Panc1 (cell line): ENCODE results near the gene FZD7. TPM values are rescaled to one million over a fixed set of nuclear protein-coding genes. Genes with fewer than 3 reads are reported as not detected.

Experiments used
- ATAC-seq: fragments of 200-7000 bp; cut with Tn5 transposase; 2 replicates; pipeline ENCODE4 v1.9.1; 2020; ENCODE audit warnings: mild to moderate bottlenecking, moderate library complexity
- BruUV-seq: library from RNA; stranded (reverse); fragments of 400-500 nt; replicated peaks from 2 replicates; lab custom pipeline; 2021; lab: Mats Ljungman, UMichigan
- CTCF ChIA-PET: fragments of 300-600 bp; sonication (Branson Sonifier 250); formaldehyde crosslinking; loops from one replicate; lab custom pipeline; 2022; ENCODE audit warnings: antibody characterized with exemption; lab: Charles Lee
- POLR2A ChIA-PET: fragments of 300-600 bp; sonication (Branson Sonifier 250); formaldehyde crosslinking; loops from one replicate; lab custom pipeline; 2022; ENCODE audit warnings: antibody characterized with exemption; lab: Charles Lee
- DNase-seq: peaks from one replicate; pipeline ENCODE4 v3.0.0-alpha.2; 2010; ENCODE audit warnings: low read depth, low spot score
- H3K27ac ChIP-seq: 2 replicates; pipeline ENCODE4 v1.5.1; 2011; ENCODE audit warnings: mild to moderate bottlenecking, low read length, inconsistent platforms
- H3K27me3 ChIP-seq: fragments of 200-500 bp; sonication (Bioruptor generic); 2 replicates; pipeline ENCODE4 v1.6.0; 2014; ENCODE audit warnings: low read length, inconsistent platforms; ENCODE audit not compliant: control insufficient read depth, insufficient read depth
- H3K36me3 ChIP-seq: fragments of 200-500 bp; sonication (Bioruptor generic); 2 replicates; pipeline ENCODE4 v1.5.1; 2014; ENCODE audit warnings: inconsistent platforms, mild to moderate bottlenecking, low read length, moderate library complexity; ENCODE audit not compliant: control insufficient read depth, insufficient read depth
- H3K4me1 ChIP-seq: 2 replicates; pipeline ENCODE4 v1.5.1; 2011; ENCODE audit warnings: inconsistent platforms, mild to moderate bottlenecking, low read length, moderate library complexity; ENCODE audit not compliant: control insufficient read depth, insufficient read depth
- H3K4me3 ChIP-seq, 2 experiments: 2 replicates each; pipeline ENCODE4 v1.5.1; 2011 to 2012; ENCODE audit warnings: low read depth in 2 of 2, low read length in 2 of 2, mild to moderate bottlenecking in 2 of 2, inconsistent platforms in 1 of 2, moderate library complexity in 1 of 2
- H3K9me3 ChIP-seq: fragments of 200-500 bp; sonication (Bioruptor generic); 2 replicates; pipeline ENCODE4 v1.5.1; 2014; ENCODE audit warnings: low read depth, mild to moderate bottlenecking, inconsistent platforms, low read length, moderate library complexity; ENCODE audit not compliant: control insufficient read depth, insufficient read depth
- CTCF ChIP-seq: fragments of 450-650 bp; IDR thresholded peaks from 2 replicates; pipeline ENCODE4 v1.5.1; 2017; ENCODE audit warnings: mild to moderate bottlenecking
- POLR2AphosphoS5 ChIP-seq: IDR thresholded peaks from 2 replicates; pipeline ENCODE4 v1.6.1; 2012; ENCODE audit warnings: mild to moderate bottlenecking, low read depth, low read length, moderate library complexity
- REST ChIP-seq, 2 experiments: IDR thresholded peaks; 2 replicates each; pipeline ENCODE4 v1.6.1; 2011 to 2012; ENCODE audit warnings: low read depth in 2 of 2, control low read depth in 1 of 2, low read length in 1 of 2, mild to moderate bottlenecking in 1 of 2, moderate library complexity in 1 of 2; ENCODE audit not compliant: insufficient read depth in 1 of 2
- SIN3A ChIP-seq: IDR thresholded peaks from 2 replicates; pipeline ENCODE4 v1.6.1; 2012; ENCODE audit warnings: low read depth, mild to moderate bottlenecking, low read length, moderate library complexity, borderline replicate concordance; ENCODE audit not compliant: insufficient read depth
- TCF7L2 ChIP-seq: IDR thresholded peaks from 2 replicates; pipeline ENCODE4 v1.6.1; 2011; ENCODE audit warnings: mild to moderate bottlenecking, low read depth, low read length, inconsistent platforms
- in situ Hi-C: cut with HindIII; loops from 2 replicates; pipeline ENCODE4 v1.10.0; 2016; ENCODE audit warnings: low sequenced_read_pairs, low pct_unique_long_range_greater_than_20kb
- intact Hi-C: fragments of 100-400 bp; cut with micrococcal nuclease; formaldehyde crosslinking; loops from one replicate; pipeline ENCODE4 v1.10.0; 2022; ENCODE audit not compliant: unreplicated experiment
- total RNA-seq: library from RNA; stranded (reverse); gene quantifications from one replicate; pipeline ENCODE4 v1.2.1, GENCODE V29; 2021; ENCODE audit not compliant: unreplicated experiment

The FZD7 gene
- total RNA-seq, 1 experiment from 2014 or later = 38.1 TPM

GRCh38 chr2:202016579-202017227, 17.0 kb upstream of the FZD7 start:
- CTCF ChIA-PET = no interaction called here
- no peak for ATAC-seq
- intact Hi-C loops = no loop called here

GRCh38 chr2:202017940-202018339, 15.7 kb upstream of the FZD7 start:
- H3K4me1 ChIP-seq = 0 out of 2 replicates have a peak, but pooled peaks cover 2% of the 10 kb centered on the region
- in situ Hi-C loops (no loop called here), intact Hi-C loops (no loop called here)
- H3K27ac ChIP-seq = no peak overlapping the region
- no peaks in the 10 kb centered on the region for H3K27me3 ChIP-seq
- no peaks in the 10 kb centered on the region for H3K9me3 ChIP-seq
- TF ChIP-seq POLR2AphosphoS5 (no peak), REST (IDR thresholded peaks at IDR 0.05; ENCODE audit: insufficient read depth in 1 of 2, low read depth in 2 of 2, low read length in 1 of 2) (no peak), TCF7L2 (no peak), CTCF (no peak)
- no peak for ATAC-seq
- ChIA-PET CTCF (no interaction called here), POLR2A (no interaction called here)
- H3K36me3 ChIP-seq = no peaks in the 10 kb centered on the region
- BruUV-seq = no TSS peak
- no peak overlapping the region for H3K4me3 ChIP-seq
- no peak for DNase-seq

More at GRCh38 chr2:202016579-202017227, 17.0 kb upstream of the FZD7 start:
- TF ChIP-seq REST (IDR thresholded peaks at IDR 0.05; ENCODE audit: insufficient read depth in 1 of 2, low read depth in 2 of 2, low read length in 1 of 2) (no peak), POLR2AphosphoS5 (no peak), SIN3A (no peak), TCF7L2 (no peak), CTCF (no peak)
- POLR2A ChIA-PET = interaction anchor here (0.6 kb wide), 1 partner anchor 41 kb away, joined by 9 read pairs; no protein-coding TSS in a partner anchor
- no peaks in the 10 kb centered on the region for H3K27me3 ChIP-seq
- no peak overlapping the region for H3K27ac ChIP-seq
- H3K4me3 ChIP-seq = no peak overlapping the region
- BruUV-seq = no TSS peak
- in situ Hi-C loops = no loop called here
- no peaks in the 10 kb centered on the region for H3K36me3 ChIP-seq
- 0 out of 2 replicates have a peak, but pooled peaks cover 2% of the 10 kb centered on the region for H3K4me1 ChIP-seq
- H3K9me3 ChIP-seq = no peaks in the 10 kb centered on the region
- DNase-seq = no peak
